Measurements from ENCODE around the gene WDCP.
A peak's percentile ranks its signal among the peaks of the same experiment; 100 is the strongest.

WDCP gene

GRCh38 chr2:24084386-24085199 is 37.4 kb upstream of the WDCP start, which contains the start of gene TP53I3:
TP53I3 (minus strand) TSS chr2:24084834; CDS start chr2:24084326, 508 bp downstream.
- peak; percentile 96 for TF ChIP-seq CTCF (conservative IDR thresholded peaks at IDR 0.05; ENCODE audit: low read depth)
- POLR2A ChIA-PET (ENCODE audit: low non-redundant PET): interaction anchor here (1.0 kb wide), 1 partner anchor 157 kb away, joined by 12 read pairs; no protein-coding TSS in a partner anchor
- H3K27ac ChIP-seq: peak within 1 kb of the TSS; percentile 97
- CTCF ChIA-PET: interaction anchor here (0.5 to 1.6 kb wide), 15 partner anchors 7 to 187 kb away, joined by 3 to 10 read pairs (median 3); partner anchors contain the start of gene ATAD2B
- peak; percentile 78 for DNase-seq (ENCODE audit: low spot score)

GRCh38 chr2:24083567-24084385 is 36.6 kb upstream of the WDCP start:
- peak overlapping the region; percentile 97 for H3K27ac ChIP-seq
- CTCF ChIA-PET: interaction anchor here (0.5 to 1.6 kb wide), 12 partner anchors 8 to 173 kb away, joined by 3 to 10 read pairs (median 3); partner anchors contain the start of gene ATAD2B
- POLR2A ChIA-PET (ENCODE audit: low non-redundant PET): interaction anchor here (0.6 to 1.0 kb wide), 2 partner anchors 117 to 157 kb away, joined by 3 to 12 read pairs; no protein-coding TSS in a partner anchor
- DNase-seq (ENCODE audit: low spot score): peak; percentile 71
- no peak for TF ChIP-seq CTCF (conservative IDR thresholded peaks at IDR 0.05; ENCODE audit: low read depth)

GRCh38 chr2:24082787-24083566 is 35.8 kb upstream of the WDCP start:
- no peak for DNase-seq (ENCODE audit: low spot score)
- TF ChIP-seq CTCF (conservative IDR thresholded peaks at IDR 0.05; ENCODE audit: low read depth): no peak
- H3K27ac ChIP-seq: peak overlapping the region; percentile 97
- ChIA-PET CTCF (interaction anchor here (0.5 to 1.2 kb wide), 3 partner anchors 28 to 117 kb away, joined by 3 read pairs; no protein-coding TSS in a partner anchor), POLR2A (ENCODE audit: low non-redundant PET) (no interaction called here)

GRCh38 chr2:24080701-24081100 is 33.5 kb upstream of the WDCP start:
- POLR2A ChIA-PET (ENCODE audit: low non-redundant PET): no interaction called here
- CTCF ChIA-PET: no interaction called here
- no peak for TF ChIP-seq CTCF (conservative IDR thresholded peaks at IDR 0.05; ENCODE audit: low read depth)
- DNase-seq (ENCODE audit: low spot score): no peak
- H3K27ac ChIP-seq: no peak overlapping the region

- peak overlapping the region; percentile 90 for H3K27ac ChIP-seq
- ChIA-PET CTCF (interaction anchor here (0.7 kb wide), 2 partner anchors 53 to 938 kb away, joined by 6 to 7 read pairs; no protein-coding TSS in a partner anchor), POLR2A (ENCODE audit: low non-redundant PET) (no interaction called here)
- no peak for DNase-seq (ENCODE audit: low spot score)
- TF ChIP-seq CTCF (conservative IDR thresholded peaks at IDR 0.05; ENCODE audit: low read depth): no peak
Observed at GRCh38 chr2:24077879-24078278, 30.7 kb upstream of the WDCP start.
